Activated CD8-positive, alpha-beta T cell treated with anti-CD3 and anti-CD28 coated beads for 36 hours (primary cell): ENCODE results near the gene BASP1. TPM values are rescaled to one million over a fixed set of nuclear protein-coding genes. Genes with fewer than 3 reads are reported as not detected.

Experiments used
- ATAC-seq: fragments of 200-7000 bp; cut with Tn5 transposase; one replicate; pipeline ENCODE4 v1.10.0; 2021; ENCODE audit warnings: mild to moderate bottlenecking, moderate library complexity
- CTCF ChIA-PET: fragments of 350-600 bp; sonication (Branson Sonifier 250); formaldehyde crosslinking; loops from one replicate; lab custom pipeline; 2021; ENCODE audit warnings: antibody characterized with exemption; lab: Charles Lee
- POLR2A ChIA-PET: fragments of 350-600 bp; sonication (Branson Sonifier 250); formaldehyde crosslinking; loops from one replicate; lab custom pipeline; 2021; ENCODE audit warnings: antibody characterized with exemption; lab: Charles Lee
- DNase-seq: peaks from one replicate; pipeline ENCODE4 v3.0.0-alpha.2; 2020
- H3K27ac Mint-ChIP-seq: one replicate; pipeline ENCODE4 v1.8.0; 2021; ENCODE audit warnings: mild to moderate bottlenecking, mixed read lengths
- H3K27me3 Mint-ChIP-seq: one replicate; pipeline ENCODE4 v1.8.0; 2021; ENCODE audit warnings: mixed read lengths
- H3K36me3 Mint-ChIP-seq: one replicate; pipeline ENCODE4 v1.8.0; 2021; ENCODE audit warnings: low read depth, mixed read lengths
- H3K4me1 Mint-ChIP-seq: one replicate; pipeline ENCODE4 v1.8.0; 2021; ENCODE audit warnings: low read depth, mixed read lengths
- H3K4me3 Mint-ChIP-seq: one replicate; pipeline ENCODE4 v1.8.0; 2021; ENCODE audit warnings: mild to moderate bottlenecking, moderate library complexity, mixed read lengths
- H3K9me3 Mint-ChIP-seq: one replicate; pipeline ENCODE4 v1.8.0; 2021; ENCODE audit warnings: mixed read lengths
- intact Hi-C: fragments of 100-400 bp; cut with micrococcal nuclease; formaldehyde crosslinking; loops from one replicate; pipeline ENCODE4 v1.10.0; 2022
- total RNA-seq, 2 experiments: library from RNA; stranded (reverse); gene quantifications; one replicate each; pipeline ENCODE4 v1.2.3, GENCODE V29; 2021
- TF ChIP-seq, protein P1 (sequence below): fragments of 200-600 bp; IDR thresholded peaks from one replicate; pipeline ENCODE4 v1.8.0; 2022; ENCODE audit warnings: antibody characterized with exemption, mild to moderate bottlenecking

The BASP1 gene
- total RNA-seq, 2 experiments from 2014 or later, result 0.18 to 0.47 TPM

DNA sequence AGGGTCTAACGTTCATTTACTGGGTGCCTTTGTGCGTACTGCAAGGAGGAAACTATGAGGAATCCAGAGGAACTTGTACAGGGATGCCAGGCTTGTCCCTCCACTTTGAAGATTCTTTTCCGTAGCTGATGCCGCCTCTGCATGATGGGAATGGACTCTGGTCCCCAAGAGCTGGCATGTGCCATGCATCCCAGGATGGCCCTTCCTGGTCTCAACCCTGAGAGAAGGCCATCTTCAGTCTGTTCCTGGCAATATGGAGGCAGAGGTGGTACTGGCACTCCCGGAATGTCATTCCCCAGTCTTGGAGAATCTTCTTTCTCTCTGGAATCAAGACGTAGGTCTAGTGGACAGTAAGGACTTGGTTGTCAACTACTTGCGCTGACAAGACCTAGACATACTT lies 61.5 kb downstream of the BASP1 start:
- DNase-seq (no peak), ATAC-seq (no peak)
- Mint-ChIP-seq H3K36me3 (no peaks in the 10 kb centered on the region), H3K4me1 (peaks cover 2% of the 10 kb centered on the region), H3K27ac (no peak overlapping the region), H3K9me3 (no peaks in the 10 kb centered on the region), H3K27me3 (no peaks in the 10 kb centered on the region), H3K4me3 (no peak overlapping the region)
- CTCF ChIA-PET, result no interaction called here
- TF ChIP-seq, protein P1, sequence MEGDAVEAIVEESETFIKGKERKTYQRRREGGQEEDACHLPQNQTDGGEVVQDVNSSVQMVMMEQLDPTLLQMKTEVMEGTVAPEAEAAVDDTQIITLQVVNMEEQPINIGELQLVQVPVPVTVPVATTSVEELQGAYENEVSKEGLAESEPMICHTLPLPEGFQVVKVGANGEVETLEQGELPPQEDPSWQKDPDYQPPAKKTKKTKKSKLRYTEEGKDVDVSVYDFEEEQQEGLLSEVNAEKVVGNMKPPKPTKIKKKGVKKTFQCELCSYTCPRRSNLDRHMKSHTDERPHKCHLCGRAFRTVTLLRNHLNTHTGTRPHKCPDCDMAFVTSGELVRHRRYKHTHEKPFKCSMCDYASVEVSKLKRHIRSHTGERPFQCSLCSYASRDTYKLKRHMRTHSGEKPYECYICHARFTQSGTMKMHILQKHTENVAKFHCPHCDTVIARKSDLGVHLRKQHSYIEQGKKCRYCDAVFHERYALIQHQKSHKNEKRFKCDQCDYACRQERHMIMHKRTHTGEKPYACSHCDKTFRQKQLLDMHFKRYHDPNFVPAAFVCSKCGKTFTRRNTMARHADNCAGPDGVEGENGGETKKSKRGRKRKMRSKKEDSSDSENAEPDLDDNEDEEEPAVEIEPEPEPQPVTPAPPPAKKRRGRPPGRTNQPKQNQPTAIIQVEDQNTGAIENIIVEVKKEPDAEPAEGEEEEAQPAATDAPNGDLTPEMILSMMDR, result no peak
- POLR2A ChIA-PET, result no interaction called here
- intact Hi-C loops, result no loop called here

DNA sequence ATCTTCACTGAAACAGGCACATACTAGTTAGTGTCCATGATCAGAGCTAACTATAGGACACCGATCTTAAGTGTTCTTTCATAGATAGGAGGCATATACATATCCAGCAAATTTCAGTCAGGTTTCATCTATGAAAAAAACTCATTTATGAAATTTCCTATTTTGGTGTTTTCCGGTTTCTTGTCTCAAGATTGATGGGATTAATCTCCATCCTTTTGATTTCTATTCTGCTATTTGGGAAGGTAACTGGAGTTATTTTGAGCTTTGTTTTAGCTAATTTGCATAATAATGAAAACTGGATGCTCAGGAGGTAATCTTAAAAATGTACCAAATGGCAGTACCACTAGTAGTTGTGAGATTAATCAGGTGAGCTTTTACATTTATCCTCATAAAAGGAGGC lies 62.1 kb downstream of the BASP1 start:
- TF ChIP-seq, protein P1, result no peak
- no peak for ATAC-seq
- no peak for DNase-seq
- H3K4me3 Mint-ChIP-seq, result no peak overlapping the region
- no peak overlapping the region for H3K27ac Mint-ChIP-seq
- intact Hi-C loops, result no loop called here
- peaks cover 2% of the 10 kb centered on the region for H3K4me1 Mint-ChIP-seq
- ChIA-PET CTCF (no interaction called here), POLR2A (no interaction called here)
- H3K36me3 Mint-ChIP-seq, result no peaks in the 10 kb centered on the region
- H3K9me3 Mint-ChIP-seq, result peaks cover 3% of the 10 kb centered on the region
- H3K27me3 Mint-ChIP-seq, result no peaks in the 10 kb centered on the region

GRCh38 chr5:17282283-17283120 lies 65.1 kb downstream of the BASP1 start:
- TF ChIP-seq, protein P1, result no peak
- peak; percentile 7 for DNase-seq
- ChIA-PET POLR2A (no interaction called here), CTCF (no interaction called here)
- Mint-ChIP-seq H3K36me3 (no peaks in the 10 kb centered on the region), H3K4me1 (peaks cover 2% of the 10 kb centered on the region), H3K4me3 (no peak overlapping the region), H3K27me3 (no peaks in the 10 kb centered on the region), H3K9me3 (peaks cover 3% of the 10 kb centered on the region), H3K27ac (no peak overlapping the region)
- ATAC-seq, result no peak
- intact Hi-C loops, result no loop called here

DNA sequence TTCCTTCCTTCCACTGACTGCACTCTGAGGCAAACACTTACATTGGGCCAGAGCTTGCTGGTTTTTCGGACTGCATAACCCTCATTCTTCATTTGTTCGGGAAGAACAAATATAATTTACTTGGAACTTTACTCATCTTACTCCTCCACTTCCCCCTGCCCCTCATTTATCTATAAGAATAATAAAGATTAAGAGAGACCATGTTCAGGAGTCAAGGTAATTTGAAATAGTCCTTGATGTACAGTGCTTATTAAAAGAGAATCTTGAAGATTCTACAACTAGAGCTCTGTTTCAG lies 65.6 kb downstream of the BASP1 start:
- Mint-ChIP-seq H3K9me3 (peaks cover 3% of the 10 kb centered on the region), H3K27me3 (no peaks in the 10 kb centered on the region), H3K27ac (no peak overlapping the region), H3K36me3 (no peaks in the 10 kb centered on the region), H3K4me3 (no peak overlapping the region), H3K4me1 (peaks cover 2% of the 10 kb centered on the region)
- CTCF ChIA-PET, result no interaction called here
- TF ChIP-seq, protein P1, result no peak
- ATAC-seq (no peak), DNase-seq (no peak)
- POLR2A ChIA-PET, result no interaction called here
- intact Hi-C loops, result no loop called here

DNA sequence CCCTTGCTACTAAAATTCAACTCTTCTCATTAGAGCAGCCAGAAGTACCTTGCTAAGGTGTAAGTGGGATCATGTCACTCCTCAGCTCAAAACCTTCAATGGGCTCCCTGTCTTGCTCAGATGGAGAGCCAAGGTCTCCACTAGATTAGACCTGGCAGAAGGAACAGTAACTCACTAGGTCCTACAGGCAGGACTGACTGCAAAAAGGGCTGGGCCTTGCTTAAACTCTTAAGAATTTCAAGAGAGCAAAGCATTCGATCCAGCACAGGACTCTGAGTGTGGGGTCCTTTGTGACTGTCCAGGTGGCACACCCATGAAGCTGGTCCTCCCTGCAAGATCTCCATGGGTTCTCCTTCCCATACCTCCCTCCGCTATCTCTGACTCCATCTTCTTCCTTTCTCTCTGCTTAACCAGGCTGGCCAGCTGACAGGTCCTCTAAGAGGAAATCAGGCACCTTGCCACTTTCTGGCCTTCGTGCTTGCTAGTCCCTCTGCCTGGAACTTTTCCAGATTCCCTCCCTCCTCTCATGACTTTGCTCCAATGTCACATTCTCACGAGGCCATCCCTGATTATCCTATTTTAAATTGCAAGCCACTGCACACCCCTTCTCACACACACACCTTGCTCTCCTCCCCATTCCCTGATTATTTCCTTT lies 70.2 kb downstream of the BASP1 start:
- Mint-ChIP-seq H3K9me3 (peaks cover 3% of the 10 kb centered on the region), H3K27me3 (no peaks in the 10 kb centered on the region), H3K4me3 (no peak overlapping the region), H3K4me1 (peaks cover under 1% of the 10 kb centered on the region), H3K27ac (no peak overlapping the region), H3K36me3 (no peaks in the 10 kb centered on the region)
- ChIA-PET CTCF (no interaction called here), POLR2A (no interaction called here)
- intact Hi-C loops, result no loop called here
- TF ChIP-seq, protein P1, result no peak
- no peak for DNase-seq
- ATAC-seq, result no peak
